PC-9 (cell line): ENCODE data around the gene DMWD. TPM values are rescaled to one million over a fixed set of nuclear protein-coding genes. Genes with fewer than 3 reads are reported as not detected.

Source experiments
- BruUV-seq: library from RNA; stranded (reverse); fragments of 400-500 nt; replicated peaks from 2 replicates; lab custom pipeline; 2021; lab: Mats Ljungman, UMichigan
- CTCF ChIA-PET: fragments of 300-600 bp; sonication (Branson Sonifier 250); formaldehyde crosslinking; loops from one replicate; lab custom pipeline; 2022; ENCODE audit warnings: antibody characterized with exemption; lab: Charles Lee
- POLR2A ChIA-PET: fragments of 300-600 bp; sonication (Branson Sonifier 250); formaldehyde crosslinking; loops from one replicate; lab custom pipeline; 2022; ENCODE audit warnings: antibody characterized with exemption; ENCODE audit not compliant: unreplicated experiment; lab: Charles Lee
- DNase-seq, 2 experiments: peaks; one replicate each; pipeline versions ENCODE4 v3.0.0 to v3.0.0-alpha.2; 2015 to 2022; ENCODE audit warnings: mixed read lengths in 1 of 2
- H2AFZ ChIP-seq: fragments of 200-600 bp; sonication (generic); 2 replicates; pipeline ENCODE4 v1.8.1; 2017; ENCODE audit warnings: antibody characterized with exemption
- H3F3A ChIP-seq: fragments of 200-600 bp; sonication (generic); 2 replicates; pipeline ENCODE4 v1.8.1; 2017; ENCODE audit warnings: antibody characterized with exemption, mild to moderate bottlenecking, low read depth; ENCODE audit not compliant: insufficient read depth
- H3K27ac ChIP-seq: fragments of 200-600 bp; sonication (generic); 2 replicates; pipeline ENCODE4 v1.6.1; 2016; ENCODE audit warnings: mixed run types
- H3K27me3 ChIP-seq: fragments of 200-600 bp; sonication (generic); 2 replicates; pipeline ENCODE4 v1.6.1; 2016; ENCODE audit warnings: low read depth, mixed run types; ENCODE audit not compliant: insufficient read depth
- H3K36me3 ChIP-seq: fragments of 200-600 bp; sonication (generic); 2 replicates; pipeline ENCODE4 v1.6.1; 2016; ENCODE audit warnings: low read depth, mixed run types
- H3K4me1 ChIP-seq: fragments of 200-600 bp; sonication (generic); replicated peaks from 2 replicates; pipeline ENCODE4 v1.6.1; 2016; ENCODE audit warnings: mixed run types; ENCODE audit not compliant: insufficient read depth
- H3K4me2 ChIP-seq: fragments of 200-600 bp; sonication (generic); 2 replicates; pipeline ENCODE4 v1.6.1; 2017; ENCODE audit warnings: mixed run types
- H3K4me3 ChIP-seq: fragments of 200-600 bp; sonication (generic); 2 replicates; pipeline ENCODE4 v1.6.1; 2016; ENCODE audit warnings: mixed run types
- H3K79me2 ChIP-seq: fragments of 200-600 bp; sonication (generic); 2 replicates; pipeline ENCODE4 v1.6.1; 2017; ENCODE audit warnings: low read depth, mixed run types
- H3K9me2 ChIP-seq: fragments of 200-600 bp; sonication (generic); 2 replicates; pipeline ENCODE4 v1.8.1; 2017; ENCODE audit warnings: mild to moderate bottlenecking; ENCODE audit not compliant: insufficient read depth
- H3K9me3 ChIP-seq: fragments of 200-600 bp; sonication (generic); 2 replicates; pipeline ENCODE4 v1.8.1; 2016; ENCODE audit warnings: low read depth; ENCODE audit not compliant: insufficient read depth
- H4K20me1 ChIP-seq: fragments of 200-600 bp; sonication (generic); 2 replicates; pipeline ENCODE4 v1.8.1; 2017; ENCODE audit not compliant: insufficient read depth
- EZH2 ChIP-seq: fragments of 200-600 bp; sonication (generic); IDR thresholded peaks from 2 replicates; pipeline ENCODE4 v1.8.0; 2017; ENCODE audit warnings: antibody characterized with exemption, low read depth
- intact Hi-C: fragments of 100-400 bp; cut with micrococcal nuclease; formaldehyde crosslinking; loops from one replicate; pipeline ENCODE4 v1.10.0; 2022; ENCODE audit not compliant: unreplicated experiment
- total RNA-seq: library from RNA; stranded (reverse); gene quantifications from 2 replicates; pipeline ENCODE4 v1.2.3, GENCODE V29; 2021
- TF ChIP-seq, protein P1 (sequence below): fragments of 200-600 bp; sonication (generic); conservative IDR thresholded peaks from 2 replicates; pipeline ENCODE4 v1.6.1; 2017; ENCODE audit warnings: mixed run types, antibody characterized with exemption, mild to moderate bottlenecking, moderate library complexity

DMWD gene
- total RNA-seq, 1 experiment from 2014 or later: 66.7 TPM

DNA sequence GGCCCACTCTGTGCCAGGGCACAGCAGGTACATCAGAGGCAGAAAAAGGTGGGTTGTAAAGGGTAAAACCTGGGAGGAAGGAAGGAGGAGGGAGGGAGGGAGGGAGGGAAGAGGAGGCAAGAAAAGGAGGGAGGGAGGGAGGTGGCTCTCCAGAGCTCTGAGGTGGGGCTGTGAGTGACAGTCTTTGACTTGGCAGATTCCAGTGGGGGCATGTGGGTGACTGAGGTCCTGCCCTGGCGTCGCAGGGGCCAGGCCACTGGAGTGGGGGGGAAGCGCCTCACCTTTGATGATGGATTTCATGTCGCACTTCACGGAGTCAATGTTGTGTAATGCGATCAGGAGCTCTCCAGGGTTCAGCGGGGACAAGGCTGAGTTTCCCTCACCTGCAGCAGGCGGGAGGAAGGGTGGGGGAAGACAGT lies 28.5 kb upstream of the DMWD start:
- Histone ChIP-seq H3K4me1 (no peaks in the 10 kb centered on the region), H3K4me3 (no peak overlapping the region), H3K9me3 (no peaks in the 10 kb centered on the region), H3F3A (peaks cover 14% of the 10 kb centered on the region; the same call in 1 of the 2 replicates), H3K4me2 (no peak overlapping the region), H2AFZ (no peak overlapping the region), H4K20me1 (peaks cover 4% of the 10 kb centered on the region; the same call in 1 of the 2 replicates), H3K27me3 (no peaks in the 10 kb centered on the region), H3K36me3 (no peaks in the 10 kb centered on the region), H3K9me2 (no peaks in the 10 kb centered on the region), H3K27ac (no peak overlapping the region), H3K79me2 (no peaks in the 10 kb centered on the region)
- ChIA-PET CTCF (no interaction called here), POLR2A (no interaction called here)
- peak in 1 of 2 experiments; percentile 31 for DNase-seq
- no TSS peak for BruUV-seq
- intact Hi-C loops: no loop called here
- TF ChIP-seq EZH2: no peak
- TF ChIP-seq, protein P1, sequence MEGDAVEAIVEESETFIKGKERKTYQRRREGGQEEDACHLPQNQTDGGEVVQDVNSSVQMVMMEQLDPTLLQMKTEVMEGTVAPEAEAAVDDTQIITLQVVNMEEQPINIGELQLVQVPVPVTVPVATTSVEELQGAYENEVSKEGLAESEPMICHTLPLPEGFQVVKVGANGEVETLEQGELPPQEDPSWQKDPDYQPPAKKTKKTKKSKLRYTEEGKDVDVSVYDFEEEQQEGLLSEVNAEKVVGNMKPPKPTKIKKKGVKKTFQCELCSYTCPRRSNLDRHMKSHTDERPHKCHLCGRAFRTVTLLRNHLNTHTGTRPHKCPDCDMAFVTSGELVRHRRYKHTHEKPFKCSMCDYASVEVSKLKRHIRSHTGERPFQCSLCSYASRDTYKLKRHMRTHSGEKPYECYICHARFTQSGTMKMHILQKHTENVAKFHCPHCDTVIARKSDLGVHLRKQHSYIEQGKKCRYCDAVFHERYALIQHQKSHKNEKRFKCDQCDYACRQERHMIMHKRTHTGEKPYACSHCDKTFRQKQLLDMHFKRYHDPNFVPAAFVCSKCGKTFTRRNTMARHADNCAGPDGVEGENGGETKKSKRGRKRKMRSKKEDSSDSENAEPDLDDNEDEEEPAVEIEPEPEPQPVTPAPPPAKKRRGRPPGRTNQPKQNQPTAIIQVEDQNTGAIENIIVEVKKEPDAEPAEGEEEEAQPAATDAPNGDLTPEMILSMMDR: no peak

DNA sequence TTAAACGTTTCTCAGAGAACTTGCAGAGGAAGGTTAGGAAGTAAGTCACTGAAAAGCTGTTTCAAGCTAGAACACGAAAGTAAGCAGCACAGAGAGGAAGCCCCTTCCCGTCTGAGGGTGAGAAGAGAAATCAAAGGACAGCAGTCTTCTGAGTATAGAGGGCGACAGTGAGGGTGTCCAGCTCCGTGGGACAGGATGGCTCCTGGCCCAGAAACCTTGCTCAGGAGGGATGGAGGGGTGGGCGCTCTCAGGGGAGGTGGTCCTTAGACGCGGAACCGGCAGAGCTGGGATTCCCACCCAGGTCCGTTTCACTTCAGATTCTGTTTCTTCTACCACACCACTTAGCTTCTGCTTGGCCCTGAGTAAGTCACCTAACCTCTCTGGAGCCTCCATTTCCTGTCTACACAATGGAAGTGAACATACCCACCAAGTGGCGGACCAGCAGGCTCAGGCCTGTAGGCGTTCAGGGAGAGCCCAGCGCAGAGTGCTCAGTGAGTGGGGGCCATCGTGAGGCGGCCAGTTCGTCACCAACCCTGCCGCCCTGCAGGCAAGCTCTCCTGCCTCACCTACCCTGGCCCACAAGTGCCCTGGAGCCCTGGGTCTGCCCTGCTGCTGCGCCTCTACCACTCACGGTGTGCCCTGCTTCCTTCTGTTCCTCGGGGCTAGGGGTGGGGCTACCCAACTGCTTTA lies 27.9 kb upstream of the DMWD start:
- Histone ChIP-seq H3K27ac (no peak overlapping the region), H4K20me1 (peaks cover 4% of the 10 kb centered on the region; the same call in 1 of the 2 replicates), H2AFZ (no peak overlapping the region), H3K79me2 (no peaks in the 10 kb centered on the region), H3K9me3 (no peaks in the 10 kb centered on the region), H3K4me3 (no peak overlapping the region), H3K27me3 (no peaks in the 10 kb centered on the region), H3F3A (peaks cover 14% of the 10 kb centered on the region; the same call in 1 of the 2 replicates), H3K4me1 (no peaks in the 10 kb centered on the region), H3K4me2 (no peak overlapping the region), H3K36me3 (no peaks in the 10 kb centered on the region), H3K9me2 (no peaks in the 10 kb centered on the region)
- BruUV-seq: no TSS peak
- DNase-seq: peak in 1 of 2 experiments; percentile 33
- ChIA-PET CTCF (no interaction called here), POLR2A (no interaction called here)
- no peak for TF ChIP-seq EZH2
- TF ChIP-seq, protein P1: no peak
- intact Hi-C loops: no loop called here

DNA sequence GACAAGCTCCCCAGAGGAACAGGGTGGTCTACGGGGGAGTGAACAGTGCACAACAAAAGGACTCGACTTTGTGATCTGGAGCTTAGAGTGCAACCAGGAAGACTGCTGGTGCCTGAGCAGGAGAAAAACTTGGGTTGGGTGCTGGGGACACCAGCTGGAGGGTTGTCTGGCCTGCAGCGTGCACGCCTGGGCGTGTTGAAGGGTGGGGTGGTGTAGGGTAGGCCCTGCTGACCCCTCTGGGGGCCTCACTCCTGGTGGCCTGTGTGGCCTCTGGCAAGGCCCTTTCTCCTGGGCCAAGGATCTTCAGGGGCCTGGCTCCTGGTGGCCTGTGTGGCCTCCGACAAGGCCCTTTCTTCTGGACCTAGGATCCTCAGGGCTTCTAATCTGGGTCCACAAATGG lies 27.1 kb upstream of the DMWD start:
- intact Hi-C loops: no loop called here

More for the DNA sequence above, 27.1 kb upstream of the DMWD start:
- TF ChIP-seq, protein P1: no peak
- TF ChIP-seq EZH2: no peak
- Histone ChIP-seq H3K9me2 (no peaks in the 10 kb centered on the region), H3K9me3 (no peaks in the 10 kb centered on the region), H3F3A (peaks cover 14% of the 10 kb centered on the region), H3K4me2 (no peak overlapping the region), H2AFZ (no peak overlapping the region), H3K27ac (no peak overlapping the region), H3K4me3 (no peak overlapping the region), H3K27me3 (no peaks in the 10 kb centered on the region), H3K79me2 (no peaks in the 10 kb centered on the region), H4K20me1 (peaks cover 4% of the 10 kb centered on the region; the same call in 1 of the 2 replicates), H3K36me3 (no peaks in the 10 kb centered on the region), H3K4me1 (no peaks in the 10 kb centered on the region)
- peak in 1 of 2 experiments; percentile 16 for DNase-seq
- no TSS peak for BruUV-seq
- ChIA-PET CTCF (no interaction called here), POLR2A (interaction anchor here (0.7 kb wide), 1 partner anchor 89 kb away, joined by 3 read pairs; no protein-coding TSS in a partner anchor)
